H9 (cell line): ENCODE results near the gene SLC34A3. TPM values are rescaled to one million over a fixed set of nuclear protein-coding genes. Genes with fewer than 3 reads are reported as not detected.
A peak's percentile ranks its signal among the peaks of the same experiment; 100 is the strongest.

Source experiments
- DNase-seq: peaks from one replicate; pipeline ENCODE4 v3.0.0-alpha.2; 2017
- H2AFZ ChIP-seq: one replicate; pipeline ENCODE4 v1.6.1; 2013; ENCODE audit warnings: mild to moderate bottlenecking, low read length, control low read depth, moderate library complexity
- H2AK5ac ChIP-seq: 2 replicates; pipeline ENCODE4 v1.6.1; 2013; ENCODE audit warnings: low read length, control low read depth, mixed read lengths; ENCODE audit not compliant: insufficient read length
- H2BK120ac ChIP-seq: one replicate; pipeline ENCODE4 v1.6.1; 2013; ENCODE audit warnings: low read depth, mild to moderate bottlenecking, low read length, control low read depth, inconsistent platforms; ENCODE audit not compliant: poor library complexity, severe bottlenecking
- H2BK12ac ChIP-seq: 2 replicates; pipeline ENCODE4 v1.6.1; 2013; ENCODE audit warnings: low read length, control low read depth, mixed read lengths, low read depth; ENCODE audit not compliant: insufficient read length
- H2BK15ac ChIP-seq: 2 replicates; pipeline ENCODE4 v1.6.1; 2013; ENCODE audit warnings: low read depth, low read length, control low read depth
- H2BK20ac ChIP-seq: one replicate; pipeline ENCODE4 v1.6.1; 2013; ENCODE audit warnings: low read depth, mild to moderate bottlenecking, low read length, control low read depth, inconsistent platforms; ENCODE audit not compliant: poor library complexity, severe bottlenecking
- H2BK5ac ChIP-seq: 2 replicates; pipeline ENCODE4 v1.6.1; 2013; ENCODE audit warnings: low read length, control low read depth, mixed read lengths; ENCODE audit not compliant: insufficient read length
- H3K14ac ChIP-seq: 2 replicates; pipeline ENCODE4 v1.6.1; 2013; ENCODE audit warnings: low read length, control low read depth; ENCODE audit not compliant: insufficient read depth
- H3K18ac ChIP-seq: 2 replicates; pipeline ENCODE4 v1.6.1; 2013; ENCODE audit warnings: low read depth, mild to moderate bottlenecking, mixed read lengths, low read length, control low read depth; ENCODE audit not compliant: insufficient read length
- H3K23ac ChIP-seq: 2 replicates; pipeline ENCODE4 v1.6.1; 2013; ENCODE audit warnings: low read length, control low read depth, mixed read lengths, low read depth; ENCODE audit not compliant: insufficient read length
- H3K23me2 ChIP-seq: 2 replicates; pipeline ENCODE4 v1.6.1; 2013; ENCODE audit warnings: low read depth, mild to moderate bottlenecking, mixed read lengths, low read length, control low read depth; ENCODE audit not compliant: insufficient read length, poor library complexity, severe bottlenecking
- H3K27ac ChIP-seq: 2 replicates; pipeline ENCODE4 v1.5.1; 2013; ENCODE audit warnings: low read length, control low read depth, mixed read lengths, low read depth; ENCODE audit not compliant: insufficient read length
- H3K27me3 ChIP-seq: 2 replicates; pipeline ENCODE4 v1.6.1; 2013; ENCODE audit warnings: low read length, control low read depth, inconsistent platforms; ENCODE audit not compliant: insufficient read depth
- H3K4ac ChIP-seq: 2 replicates; pipeline ENCODE4 v1.6.1; 2013; ENCODE audit warnings: low read depth, mild to moderate bottlenecking, control low read depth, inconsistent platforms, low read length, moderate library complexity
- H3K4me1 ChIP-seq: 2 replicates; pipeline ENCODE4 v1.6.1; 2013; ENCODE audit warnings: low read length, control low read depth, inconsistent platforms; ENCODE audit not compliant: insufficient read depth
- H3K4me2 ChIP-seq: 2 replicates; pipeline ENCODE4 v1.6.1; 2013; ENCODE audit warnings: low read length, control low read depth, mixed read lengths; ENCODE audit not compliant: insufficient read length, insufficient read depth
- H3K56ac ChIP-seq: 2 replicates; pipeline ENCODE4 v1.6.1; 2013; ENCODE audit warnings: low read depth, mild to moderate bottlenecking, mixed read lengths, low read length, control low read depth; ENCODE audit not compliant: insufficient read length
- H3K79me1 ChIP-seq: 2 replicates; pipeline ENCODE4 v1.6.1; 2013; ENCODE audit warnings: low read depth, mild to moderate bottlenecking, moderate library complexity, low read length, control low read depth, inconsistent platforms; ENCODE audit not compliant: insufficient read depth, poor library complexity, severe bottlenecking
- H3K79me2 ChIP-seq: 2 replicates; pipeline ENCODE4 v1.6.1; 2013; ENCODE audit warnings: low read length, control low read depth, inconsistent platforms; ENCODE audit not compliant: insufficient read depth
- H3K9ac ChIP-seq: 2 replicates; pipeline ENCODE4 v1.6.1; 2013; ENCODE audit warnings: low read length, control low read depth, mixed read lengths; ENCODE audit not compliant: insufficient read length; ENCODE audit errors: extremely low read depth
- H3K9me3 ChIP-seq: one replicate; pipeline ENCODE4 v1.6.1; 2013; ENCODE audit warnings: low read depth, low read length, inconsistent platforms; ENCODE audit not compliant: control insufficient read depth
- H3T11ph ChIP-seq: one replicate; pipeline ENCODE4 v1.6.1; 2013; ENCODE audit warnings: mild to moderate bottlenecking, low read length, control low read depth, inconsistent platforms
- H4K20me1 ChIP-seq: one replicate; pipeline ENCODE4 v1.6.1; 2013; ENCODE audit not compliant: control insufficient read depth, insufficient read length, insufficient read depth
- H4K5ac ChIP-seq: 2 replicates; pipeline ENCODE4 v1.6.1; 2013; ENCODE audit warnings: low read depth, mild to moderate bottlenecking, mixed read lengths, low read length, control low read depth; ENCODE audit not compliant: insufficient read length
- H4K8ac ChIP-seq: replicated peaks from 2 replicates; pipeline ENCODE4 v1.6.1; 2013; ENCODE audit warnings: low read length, control low read depth, mixed read lengths, low read depth; ENCODE audit not compliant: insufficient read length
- H4K91ac ChIP-seq: 2 replicates; pipeline ENCODE4 v1.6.1; 2013; ENCODE audit warnings: low read depth, mild to moderate bottlenecking, moderate library complexity, mixed read lengths, low read length, control low read depth; ENCODE audit not compliant: insufficient read length
- H3K27ac Mint-ChIP-seq, 3 experiments: 2 replicates in 2 of 3; 3 replicates in 1 of 3; pipeline ENCODE4 v1.8.0; 2020 to 2021; ENCODE audit warnings: mixed read lengths in 3 of 3, mild to moderate bottlenecking in 1 of 3, moderate library complexity in 1 of 3
- H3K27me3 Mint-ChIP-seq: 2 replicates; pipeline ENCODE4 v1.8.0; 2021; ENCODE audit warnings: low read depth, mild to moderate bottlenecking, moderate library complexity, mixed read lengths
- H3K36me3 Mint-ChIP-seq, 3 experiments: 2 replicates in 2 of 3; 3 replicates in 1 of 3; pipeline ENCODE4 v1.8.0; 2020 to 2021; ENCODE audit warnings: low read depth in 3 of 3, mixed read lengths in 3 of 3; ENCODE audit not compliant: insufficient read depth in 1 of 3
- H3K4me1 Mint-ChIP-seq, 2 experiments: 2 replicates each; pipeline ENCODE4 v1.8.0; 2020; ENCODE audit warnings: mixed read lengths in 2 of 2
- H3K4me3 Mint-ChIP-seq, 2 experiments: 2 replicates in 1 of 2; 3 replicates in 1 of 2; pipeline ENCODE4 v1.8.0; 2020 to 2021; ENCODE audit warnings: mild to moderate bottlenecking in 2 of 2, mixed read lengths in 2 of 2, moderate library complexity in 1 of 2
- H3K9me3 Mint-ChIP-seq, 2 experiments: 2 replicates in 1 of 2; 3 replicates in 1 of 2; pipeline ENCODE4 v1.8.0; 2020; ENCODE audit warnings: mild to moderate bottlenecking in 2 of 2, mixed read lengths in 2 of 2, moderate library complexity in 1 of 2
- WGBS: extraction: QIAGEN DNeasy Blood & Tissue Kit; methylation state at CpG from one replicate; pipeline ENCODE4 v1.1.7; 2013; ENCODE audit warnings: missing lambda C conversion rate, low lambda C conversion rate, mixed read lengths; ENCODE audit not compliant: insufficient read length; ENCODE audit errors: extremely low coverage; 5-methylcytosine and 5-hydroxymethylcytosine counted together
- total RNA-seq: library from RNA; stranded (reverse); gene quantifications from 2 replicates; pipeline ENCODE4 v1.2.1, GENCODE V29; 2021
- TF ChIP-seq, protein P1 (sequence below): fragments of 200-600 bp; sonication (generic); conservative IDR thresholded peaks from 3 replicates; pipeline ENCODE4 v1.8.0; 2021; ENCODE audit warnings: antibody characterized with exemption, mild to moderate bottlenecking

The SLC34A3 gene
- total RNA-seq, 1 experiment from 2014 or later, result not detected

- no peaks in the 10 kb centered on the region for H3K27me3 Mint-ChIP-seq
- H3K36me3 Mint-ChIP-seq, result peaks cover 10 to 63% (median 53%) of the 10 kb centered on the region in 3 experiments; a peak in 6 of 7 replicates
- peaks cover 17 to 22% of the 10 kb centered on the region in 2 experiments for H3K4me1 Mint-ChIP-seq
- peak overlapping the region; percentile 82 for H3K4me2 ChIP-seq
- H3K56ac ChIP-seq, result no peak overlapping the region
- H3K27ac Mint-ChIP-seq, result no peak overlapping the region
- no peaks in the 10 kb centered on the region for H3K27me3 ChIP-seq
- H3K4ac ChIP-seq, result no peak overlapping the region
- H3K23me2 ChIP-seq, result peaks cover 13% of the 10 kb centered on the region
- H4K5ac ChIP-seq, result no peak overlapping the region
- WGBS, result no CpG with 5 or more reads among the region's 6 CpGs
- H3K4me3 Mint-ChIP-seq, result peak overlapping the region; percentile 90 to 97
- no peak overlapping the region for H2AK5ac ChIP-seq
- no peak overlapping the region for H3K9ac ChIP-seq
- H3K79me2 ChIP-seq, result peaks cover 10% of the 10 kb centered on the region; the same call in 1 of the 2 replicates
- H4K8ac ChIP-seq, result no peak overlapping the region
- no peak overlapping the region for H2BK20ac ChIP-seq
- H3K4me1 ChIP-seq, result peaks cover 5% of the 10 kb centered on the region; the same call in 1 of the 2 replicates
- no peaks in the 10 kb centered on the region for H3K9me3 ChIP-seq
- no peak overlapping the region for H3K27ac ChIP-seq
- no peak overlapping the region for H2BK120ac ChIP-seq
- H4K20me1 ChIP-seq, result peaks cover 2% of the 10 kb centered on the region
- H3K14ac ChIP-seq, result no peak overlapping the region
- no peak overlapping the region for H4K91ac ChIP-seq
- no peak overlapping the region for H3K23ac ChIP-seq
- no peak overlapping the region for H2BK5ac ChIP-seq
- TF ChIP-seq, protein P1, sequence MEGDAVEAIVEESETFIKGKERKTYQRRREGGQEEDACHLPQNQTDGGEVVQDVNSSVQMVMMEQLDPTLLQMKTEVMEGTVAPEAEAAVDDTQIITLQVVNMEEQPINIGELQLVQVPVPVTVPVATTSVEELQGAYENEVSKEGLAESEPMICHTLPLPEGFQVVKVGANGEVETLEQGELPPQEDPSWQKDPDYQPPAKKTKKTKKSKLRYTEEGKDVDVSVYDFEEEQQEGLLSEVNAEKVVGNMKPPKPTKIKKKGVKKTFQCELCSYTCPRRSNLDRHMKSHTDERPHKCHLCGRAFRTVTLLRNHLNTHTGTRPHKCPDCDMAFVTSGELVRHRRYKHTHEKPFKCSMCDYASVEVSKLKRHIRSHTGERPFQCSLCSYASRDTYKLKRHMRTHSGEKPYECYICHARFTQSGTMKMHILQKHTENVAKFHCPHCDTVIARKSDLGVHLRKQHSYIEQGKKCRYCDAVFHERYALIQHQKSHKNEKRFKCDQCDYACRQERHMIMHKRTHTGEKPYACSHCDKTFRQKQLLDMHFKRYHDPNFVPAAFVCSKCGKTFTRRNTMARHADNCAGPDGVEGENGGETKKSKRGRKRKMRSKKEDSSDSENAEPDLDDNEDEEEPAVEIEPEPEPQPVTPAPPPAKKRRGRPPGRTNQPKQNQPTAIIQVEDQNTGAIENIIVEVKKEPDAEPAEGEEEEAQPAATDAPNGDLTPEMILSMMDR, result no peak
- DNase-seq, result no peak
- H2BK15ac ChIP-seq, result no peak overlapping the region
- H3K9me3 Mint-ChIP-seq, result no peaks in the 10 kb centered on the region
- H3K18ac ChIP-seq, result no peak overlapping the region
- peaks cover 6% of the 10 kb centered on the region for H3K79me1 ChIP-seq
- no peak overlapping the region for H2AFZ ChIP-seq
- H3T11ph ChIP-seq, result no peak overlapping the region
- H2BK12ac ChIP-seq, result no peak overlapping the region
Observed at GRCh38 chr9:137186385-137186784, 44.3 kb upstream of the SLC34A3 start.
